ENCODE measurements around the gene AFF2.

The AFF2 gene

GRCh38 chrX:148500423-148501385, at the start of gene AFF2:
AFF2 (plus strand) TSS chrX:148500617; CDS start chrX:148501098, 481 bp downstream.
- DNase-seq (ENCODE audit: extremely low read depth in 1 of 2, low read depth in 1 of 2): peak in 1 of 2 donors; percentile 5

- no peak for DNase-seq (ENCODE audit: extremely low read depth in 1 of 2, low read depth in 1 of 2)
Observed at GRCh38 chrX:148457279-148457678, 43.1 kb upstream of the AFF2 start.

GRCh38 chrX:148459343-148459742, 41.1 kb upstream of the AFF2 start:
- DNase-seq (ENCODE audit: extremely low read depth in 1 of 2, low read depth in 1 of 2): no peak

GRCh38 chrX:148466292-148466691, 34.1 kb upstream of the AFF2 start:
- DNase-seq (ENCODE audit: extremely low read depth in 1 of 2, low read depth in 1 of 2): no peak

- no peak for DNase-seq (ENCODE audit: extremely low read depth in 1 of 2, low read depth in 1 of 2)
Observed at GRCh38 chrX:148470324-148470723, 30.1 kb upstream of the AFF2 start.

- DNase-seq (ENCODE audit: extremely low read depth in 1 of 2, low read depth in 1 of 2): no peak
Observed at GRCh38 chrX:148474030-148474429, 26.4 kb upstream of the AFF2 start.

- no peak for DNase-seq (ENCODE audit: extremely low read depth in 1 of 2, low read depth in 1 of 2)
Observed at GRCh38 chrX:148492057-148492456, 8.4 kb upstream of the AFF2 start.

GRCh38 chrX:148495176-148495575, 5.2 kb upstream of the AFF2 start:
- DNase-seq (ENCODE audit: extremely low read depth in 1 of 2, low read depth in 1 of 2): no peak

- DNase-seq (ENCODE audit: extremely low read depth in 1 of 2, low read depth in 1 of 2): no peak
Observed at GRCh38 chrX:148498067-148498466, 2.4 kb upstream of the AFF2 start.

- no peak for DNase-seq (ENCODE audit: extremely low read depth in 1 of 2, low read depth in 1 of 2)
Observed at GRCh38 chrX:148499638-148500422, 587 bp upstream of the AFF2 start.

GRCh38 chrX:148501386-148502066, 1.1 kb downstream of the AFF2 start:
- no peak for DNase-seq (ENCODE audit: extremely low read depth in 1 of 2, low read depth in 1 of 2)

GRCh38 chrX:148504506-148504905, 4.1 kb downstream of the AFF2 start:
- no peak for DNase-seq (ENCODE audit: extremely low read depth in 1 of 2, low read depth in 1 of 2)

- DNase-seq (ENCODE audit: extremely low read depth in 1 of 2, low read depth in 1 of 2): no peak
Observed at GRCh38 chrX:148507418-148507817, 7.0 kb downstream of the AFF2 start.

- no peak for DNase-seq (ENCODE audit: extremely low read depth in 1 of 2, low read depth in 1 of 2)
Observed at GRCh38 chrX:148512453-148512852, 12.0 kb downstream of the AFF2 start.

GRCh38 chrX:148513661-148514060, 13.2 kb downstream of the AFF2 start:
- no peak for DNase-seq (ENCODE audit: extremely low read depth in 1 of 2, low read depth in 1 of 2)

GRCh38 chrX:148517176-148517575, 16.8 kb downstream of the AFF2 start:
- no peak for DNase-seq (ENCODE audit: extremely low read depth in 1 of 2, low read depth in 1 of 2)

GRCh38 chrX:148522006-148522405, 21.6 kb downstream of the AFF2 start:
- no peak for DNase-seq (ENCODE audit: extremely low read depth in 1 of 2, low read depth in 1 of 2)

GRCh38 chrX:148523303-148524080, 23.1 kb downstream of the AFF2 start:
- no peak for DNase-seq (ENCODE audit: extremely low read depth in 1 of 2, low read depth in 1 of 2)

GRCh38 chrX:148530464-148531077, 30.2 kb downstream of the AFF2 start:
- DNase-seq (ENCODE audit: extremely low read depth in 1 of 2, low read depth in 1 of 2): no peak

GRCh38 chrX:148534291-148534690, 33.9 kb downstream of the AFF2 start:
- no peak for DNase-seq (ENCODE audit: extremely low read depth in 1 of 2, low read depth in 1 of 2)

All from activated CD8-positive, alpha-beta memory T cell treated with anti-CD3 and anti-CD28 coated beads for 1 hour (primary cell).